Stimulated activated CD4-positive, alpha-beta T cell treated with anti-CD3 and anti-CD28 coated beads, Interleukin-12 subunit alpha, Interleukin-12 subunit beta, amount 100 ng/mL, for 48 hours (primary cell): ENCODE data around the gene DPH3.

Source experiments
- DNase-seq, 3 donors: peaks; one replicate each; pipeline ENCODE4 v3.0.0-alpha.2; 2020; ENCODE audit warnings: low read depth in 2 of 3, low spot score in 1 of 3

The DPH3 gene

DNA sequence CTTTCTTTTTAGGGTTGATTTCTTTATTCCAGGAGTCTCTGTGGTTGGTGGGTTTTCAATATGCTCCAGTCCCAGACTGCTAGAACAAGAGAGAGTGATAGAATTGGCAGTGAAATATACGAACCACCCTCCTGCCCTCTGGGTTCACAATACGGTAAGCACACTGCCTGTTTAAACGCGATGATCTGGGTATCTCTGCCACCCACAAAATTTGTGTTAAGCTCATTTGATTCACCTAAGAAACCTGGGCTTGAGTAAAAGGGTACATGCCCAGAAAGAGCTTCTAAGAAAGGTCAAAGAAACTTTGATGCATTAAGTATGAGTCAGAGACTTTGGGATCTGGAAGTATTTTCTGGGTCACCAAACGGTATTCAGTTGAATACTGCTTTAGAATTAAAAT lies 30.1 kb upstream of the DPH3 start:
- DNase-seq = no peak

GRCh38 chr3:16290827-16291196 lies 26.1 kb upstream of the DPH3 start:
- DNase-seq = no peak

DNA sequence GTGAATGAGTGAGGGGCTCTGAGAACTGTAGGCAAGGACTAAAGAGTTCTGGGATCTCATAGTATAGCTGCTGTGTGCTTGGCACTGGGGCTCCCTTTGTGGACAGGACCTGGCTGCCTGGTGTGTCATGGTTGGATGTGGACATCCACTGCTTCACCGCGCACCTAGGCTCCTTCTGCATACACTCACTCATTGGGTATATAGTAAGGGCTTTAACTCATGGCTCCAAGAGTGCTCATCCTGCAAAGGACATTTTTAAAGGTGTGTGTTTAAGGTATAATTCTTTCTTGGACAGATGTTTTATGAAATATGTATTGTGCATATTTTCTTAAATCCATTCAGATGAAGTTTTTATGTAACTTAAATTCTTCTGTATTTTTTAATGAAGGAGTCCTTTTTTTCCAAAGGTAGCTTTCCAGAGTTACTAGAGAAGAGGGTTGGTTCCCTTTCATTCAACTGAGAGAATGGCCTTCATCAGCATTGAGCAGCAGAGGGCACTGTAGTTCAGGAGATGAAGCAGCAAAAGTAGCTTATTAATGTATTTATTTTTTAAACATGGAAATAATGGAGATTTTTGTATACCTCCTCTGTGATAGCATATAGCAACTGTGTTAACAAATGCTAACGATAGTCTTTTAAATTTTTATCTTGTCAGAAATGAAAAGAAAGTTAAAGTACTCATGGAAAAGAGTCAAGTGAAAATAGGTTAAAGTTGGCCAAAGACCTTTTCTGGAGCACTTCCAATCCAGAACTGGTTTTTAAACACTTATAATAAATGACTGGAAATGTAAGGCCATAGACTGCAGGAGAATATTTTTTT lies 25.5 kb upstream of the DPH3 start:
- DNase-seq = peak in 1 of 3 donors; percentile 53

- no peak for DNase-seq
These were observed 24.6 kb upstream of the DPH3 start for GRCh38 chr3:16289144-16289889.

DNA sequence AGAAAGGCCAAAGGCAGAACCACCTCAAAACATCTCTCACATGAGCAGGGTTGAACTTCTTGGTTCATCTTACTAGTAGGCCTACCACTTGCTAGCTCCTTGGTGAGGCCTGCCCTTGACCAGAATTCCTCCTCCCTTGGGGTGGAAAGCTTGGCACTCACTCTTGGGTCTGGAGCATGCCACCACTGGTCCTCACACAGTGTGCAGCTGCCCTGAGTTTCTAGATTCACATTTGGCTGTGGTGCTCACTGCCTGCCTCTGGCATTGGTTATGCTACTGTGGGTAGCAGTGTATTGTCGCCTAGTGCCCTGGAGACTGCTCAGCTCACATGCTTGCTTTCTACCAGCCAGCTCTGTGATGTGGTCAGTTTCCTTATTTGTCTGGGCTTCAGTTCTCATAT lies 23.9 kb upstream of the DPH3 start:
- no peak for DNase-seq

DNA sequence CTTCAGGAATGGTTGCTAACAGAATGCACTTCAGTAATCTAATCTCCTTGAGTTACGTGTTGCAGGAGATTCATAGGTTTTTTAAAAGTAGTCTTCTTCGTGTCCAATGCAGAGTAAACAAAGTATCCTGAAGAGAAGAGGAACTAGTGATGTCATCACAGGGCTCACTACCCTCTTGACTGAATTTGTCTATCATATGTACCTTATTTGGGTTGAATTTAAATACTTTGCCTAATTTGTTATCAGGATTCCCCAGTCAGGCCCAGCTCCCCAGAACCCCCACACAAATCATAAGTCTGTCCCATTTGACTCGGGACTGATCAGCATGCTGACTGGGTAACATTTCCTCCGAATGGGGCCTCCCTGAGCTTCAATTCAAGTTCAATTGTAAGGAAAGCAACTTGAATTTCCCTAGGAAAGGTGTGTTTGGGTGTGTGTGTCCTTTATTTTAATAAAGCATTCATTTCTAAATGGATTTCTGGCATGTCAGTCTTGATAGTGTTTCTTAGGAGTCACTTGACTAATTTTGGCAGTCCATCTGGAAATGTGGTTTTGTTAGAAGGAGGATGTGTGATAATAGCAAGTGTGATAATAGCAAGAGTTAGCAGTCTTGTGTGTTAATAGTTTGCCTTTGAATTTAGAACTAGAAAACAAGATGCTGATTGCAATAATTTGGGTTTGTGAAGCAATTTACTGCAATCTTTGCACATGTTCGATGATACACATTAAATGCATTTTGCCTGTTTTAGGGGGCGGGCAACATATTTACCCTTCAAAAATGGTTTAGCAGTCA lies 22.2 kb upstream of the DPH3 start:
- no peak for DNase-seq

GRCh38 chr3:16286161-16286560 lies 21.4 kb upstream of the DPH3 start:
- peak in 1 of 3 donors; percentile 45 for DNase-seq

GRCh38 chr3:16284633-16285032 lies 19.9 kb upstream of the DPH3 start:
- no peak for DNase-seq

GRCh38 chr3:16280671-16281070 lies 15.9 kb upstream of the DPH3 start:
- DNase-seq = no peak

- no peak for DNase-seq
These were observed 14.5 kb upstream of the DPH3 start for GRCh38 chr3:16279010-16279801.

DNA sequence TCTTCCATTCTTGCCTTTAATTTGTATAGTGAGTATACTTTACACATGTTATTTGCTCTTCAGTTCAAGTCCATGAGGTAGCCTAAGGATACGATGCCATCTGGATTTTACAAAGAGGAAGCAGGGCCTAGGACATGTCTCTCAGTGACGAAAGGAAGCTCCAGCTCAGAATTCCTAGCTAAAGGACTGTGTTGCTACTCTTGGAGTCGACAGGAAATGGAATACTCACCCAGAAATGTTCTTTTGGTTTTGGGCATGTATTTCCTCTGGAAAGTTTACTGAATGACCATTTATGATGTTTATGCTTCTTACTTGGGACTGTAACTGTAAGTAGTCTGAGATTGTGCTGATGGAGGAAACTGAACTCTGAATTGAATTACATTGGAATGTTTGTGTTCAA lies 12.7 kb upstream of the DPH3 start:
- no peak for DNase-seq

DNA sequence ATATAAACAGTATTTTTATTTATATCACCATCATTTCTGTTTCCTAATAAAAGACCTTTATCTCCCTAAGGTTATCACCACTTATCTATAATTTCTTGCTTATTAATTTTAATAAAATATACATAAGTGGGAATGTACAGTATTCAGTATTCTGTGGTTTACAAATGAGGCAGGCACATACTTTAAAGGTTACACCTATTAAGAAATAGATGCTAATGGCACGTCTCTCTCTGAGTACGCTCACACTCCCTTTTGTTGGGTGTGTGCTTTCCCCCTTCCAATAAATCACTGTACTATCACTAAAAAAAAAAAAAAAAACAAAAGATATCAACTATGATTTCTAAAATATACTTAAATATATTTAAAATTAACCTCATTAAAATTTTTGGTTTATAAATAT lies 9.1 kb upstream of the DPH3 start:
- no peak for DNase-seq

DNA sequence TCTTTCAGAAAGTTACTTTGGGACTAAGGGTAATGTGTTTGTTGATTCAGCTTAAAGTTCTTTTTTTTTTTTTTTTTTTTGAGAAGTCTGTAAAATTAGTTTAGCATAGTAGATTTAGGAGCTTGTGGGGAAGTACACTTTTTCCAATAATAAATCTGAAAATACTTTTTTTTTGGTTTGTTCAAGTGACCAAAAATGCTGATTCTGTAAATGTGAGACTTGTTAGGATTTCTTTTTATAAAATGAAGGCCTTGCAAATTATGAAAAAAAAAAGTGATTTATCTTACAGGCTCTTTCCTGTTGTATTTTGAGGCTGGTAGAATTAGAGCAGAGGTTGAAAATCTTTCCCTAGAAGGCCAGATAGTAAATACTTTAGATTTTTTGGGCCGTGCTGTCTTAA lies 7.8 kb upstream of the DPH3 start:
- DNase-seq = no peak

- DNase-seq = no peak
These were observed 6.1 kb upstream of the DPH3 start for GRCh38 chr3:16270855-16271254.

GRCh38 chr3:16266714-16267113 lies 2.0 kb upstream of the DPH3 start:
- no peak for DNase-seq

- no peak for DNase-seq
These were observed 678 bp upstream of the DPH3 start for GRCh38 chr3:16265455-16265786.

DNA sequence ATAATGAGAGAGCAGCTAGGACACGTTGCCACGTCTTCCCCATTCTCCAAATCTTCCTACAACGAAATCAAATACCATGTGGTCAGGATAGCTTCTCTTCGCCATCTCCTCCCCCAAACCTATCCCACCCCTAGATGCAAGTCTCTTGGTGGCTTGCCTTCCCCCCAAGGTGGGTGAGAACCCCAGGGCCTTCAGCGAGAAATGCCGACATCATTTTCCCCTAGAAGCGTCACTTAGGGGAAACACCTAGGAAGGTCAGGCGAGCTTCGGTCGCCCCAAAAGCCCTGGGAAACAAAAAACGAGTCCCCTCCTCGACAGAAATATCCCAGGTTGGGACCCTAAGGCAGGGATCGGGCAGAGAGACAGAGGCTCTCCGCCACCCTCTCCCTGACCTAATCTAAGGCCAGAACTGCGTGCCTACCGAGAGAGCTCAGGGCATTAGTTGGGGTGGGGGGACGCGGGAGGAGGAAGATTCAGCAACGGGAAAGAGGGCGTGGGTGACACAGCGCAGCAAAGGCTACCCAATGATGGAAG lies 502 bp downstream of the DPH3 start:
- no peak for DNase-seq

- DNase-seq = no peak
These were observed 2.6 kb downstream of the DPH3 start for GRCh38 chr3:16262174-16262573.

GRCh38 chr3:16260046-16260445 lies 4.7 kb downstream of the DPH3 start:
- no peak for DNase-seq

- DNase-seq = no peak
These were observed 5.9 kb downstream of the DPH3 start for GRCh38 chr3:16258866-16259265.

- DNase-seq = no peak
These were observed 6.6 kb downstream of the DPH3 start for GRCh38 chr3:16258177-16258576.
